HG03097 (cell line): Measurements from ENCODE around the gene RNASE7.

ENCODE experiments used
- ATAC-seq: cut with Tn5 transposase; IDR thresholded peaks from one replicate; pipeline ENCODE4 v1.9.1; 2021; ENCODE audit not compliant: unreplicated experiment, low FRiP score

Gene RNASE7

DNA sequence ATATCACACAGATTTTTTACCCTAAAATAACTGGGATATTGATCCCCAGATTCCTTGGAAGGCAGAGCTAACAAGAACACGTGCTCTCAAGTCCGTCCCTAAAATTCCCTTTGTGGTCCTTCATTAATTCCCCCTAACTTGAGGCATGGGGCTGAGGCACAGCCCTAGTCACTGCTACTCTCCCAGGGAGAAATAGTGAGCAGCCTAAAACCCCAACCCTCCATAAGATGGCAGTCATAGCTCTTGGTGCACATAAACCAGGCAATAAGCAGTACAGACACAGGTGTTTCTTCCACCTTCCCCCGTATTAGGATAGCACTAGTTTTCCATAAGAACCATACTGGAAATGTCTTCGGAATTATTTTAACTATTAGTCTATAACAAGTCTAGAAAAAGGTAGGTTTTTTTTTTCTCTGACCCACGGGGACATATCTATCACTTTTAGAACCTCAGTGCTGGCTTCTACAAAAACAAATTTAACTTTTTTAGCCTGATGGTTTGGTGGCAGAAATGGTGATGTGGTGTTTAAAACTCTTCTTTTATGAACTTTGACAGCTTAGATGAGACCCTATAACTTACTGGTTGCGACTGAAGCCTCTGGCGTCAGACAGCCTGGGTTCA lies 24.8 kb downstream of the RNASE7 start:
- no peak for ATAC-seq

DNA sequence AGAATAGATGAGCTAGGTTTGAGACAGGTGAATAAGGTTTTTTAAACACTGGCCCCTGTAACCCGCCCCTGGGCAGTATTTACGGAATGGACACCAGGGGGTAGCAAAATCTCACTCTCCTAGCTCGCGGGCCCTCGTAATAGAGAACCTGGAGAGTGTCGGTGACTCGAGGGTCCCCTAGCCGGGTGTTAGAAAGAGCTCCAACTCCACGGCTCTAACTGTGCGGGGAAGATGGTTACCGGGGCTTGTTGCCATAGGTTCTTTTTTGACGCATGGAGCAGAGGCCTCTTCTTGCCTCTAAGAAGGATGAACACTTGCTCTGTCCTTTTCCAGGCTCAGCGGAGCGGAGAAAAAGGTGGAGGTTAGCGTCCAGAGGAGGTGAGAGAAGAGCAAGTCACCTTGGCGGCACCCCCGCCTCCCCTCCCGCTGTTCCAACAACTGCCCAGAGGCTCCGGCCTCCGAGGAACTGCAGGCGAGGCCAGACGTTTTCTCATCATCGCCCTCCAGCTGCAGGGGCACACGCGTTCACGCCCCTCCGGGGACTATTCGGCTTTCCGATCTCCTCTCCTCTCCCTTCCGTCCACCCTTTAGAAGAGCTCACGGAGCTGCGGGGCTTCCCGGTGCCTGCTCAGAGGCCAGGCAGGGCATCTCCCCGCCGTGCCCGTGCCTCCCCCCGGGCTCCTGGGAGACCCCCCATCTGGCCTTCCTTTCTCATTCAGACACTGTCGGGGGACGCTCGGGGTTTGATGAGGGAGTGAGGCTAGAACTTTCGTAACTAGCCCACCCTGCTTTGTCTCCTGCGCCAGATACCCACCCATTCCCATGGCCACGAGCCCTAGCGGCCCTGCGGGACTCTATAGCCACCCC lies 26.6 kb downstream of the RNASE7 start:
- ATAC-seq, result no peak

DNA sequence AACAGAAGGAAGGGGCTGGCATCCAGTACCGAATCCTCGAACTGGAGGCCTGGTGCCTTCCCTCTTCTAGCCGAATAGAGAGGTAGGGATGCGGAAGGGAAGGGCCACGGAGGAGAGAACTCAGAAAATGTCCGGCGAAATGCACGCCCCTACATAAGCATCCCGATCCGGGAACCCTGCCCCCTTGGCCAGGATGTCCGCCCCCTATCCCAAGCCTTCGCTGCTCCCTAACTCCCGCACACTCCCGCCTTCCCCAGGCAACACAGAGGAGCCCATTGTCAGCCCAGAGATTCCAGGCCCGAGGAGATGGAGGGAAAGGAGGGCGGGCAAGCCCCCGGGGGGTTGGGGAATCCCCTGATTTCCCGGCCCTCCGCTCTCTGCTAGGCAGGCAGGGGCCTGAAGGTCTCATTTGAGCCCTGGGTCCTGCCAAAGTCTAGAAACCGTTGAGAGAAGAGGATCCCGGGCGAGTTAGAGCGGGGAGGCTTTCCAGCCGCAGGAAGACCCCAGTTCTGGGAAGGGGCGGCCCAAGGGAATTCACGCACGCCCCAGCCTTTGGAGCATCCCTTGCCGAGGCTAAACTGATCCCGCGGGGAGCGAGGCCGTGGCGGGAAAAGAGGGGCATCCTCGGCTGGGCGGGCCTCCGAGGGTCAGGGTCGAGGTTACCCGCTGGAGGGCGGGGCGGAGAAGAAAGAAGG lies 27.4 kb downstream of the RNASE7 start:
- ATAC-seq, result no peak

- ATAC-seq, result no peak
Observed at GRCh38 chr14:21070083-21070609, 28.0 kb downstream of the RNASE7 start, which contains the start of gene ARHGEF40. TSS of gene ARHGEF40 (plus strand) at chr14:21070304. CDS start at chr14:21070397, 93 bp downstream.

DNA sequence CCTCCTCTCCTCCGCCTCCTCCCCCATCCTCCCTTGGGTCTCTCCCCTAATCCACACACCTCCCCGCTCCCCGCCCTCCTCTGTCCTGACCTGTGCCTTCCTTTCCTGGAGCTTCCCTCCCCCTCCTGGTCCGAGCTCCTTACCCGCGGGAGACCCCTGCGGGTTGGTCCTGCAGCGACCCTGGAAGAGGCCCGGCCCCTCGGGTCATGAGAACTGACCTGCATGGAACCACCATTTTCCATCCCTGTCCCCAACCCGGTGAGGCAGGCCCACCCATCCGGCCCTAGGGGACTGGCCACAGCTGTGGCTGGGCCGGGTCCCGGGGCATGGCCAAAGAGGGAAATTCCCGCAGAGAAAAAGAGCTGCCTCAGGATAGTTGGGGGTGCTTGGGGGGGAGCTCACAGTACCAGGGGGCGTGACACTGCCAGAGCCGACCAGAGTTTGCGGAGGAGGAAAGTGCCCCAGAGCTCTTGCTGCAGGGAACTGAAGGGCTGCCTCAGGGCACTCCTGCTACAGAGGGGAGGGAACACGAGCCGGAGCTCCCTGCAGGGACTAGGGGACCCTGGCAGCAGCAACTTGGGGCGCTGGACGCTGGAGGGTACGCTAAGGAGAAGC lies 28.6 kb downstream of the RNASE7 start:
- ATAC-seq, result no peak

- ATAC-seq, result peak; percentile 58
Observed at GRCh38 chr14:21071225-21072030, 29.3 kb downstream of the RNASE7 start.

DNA sequence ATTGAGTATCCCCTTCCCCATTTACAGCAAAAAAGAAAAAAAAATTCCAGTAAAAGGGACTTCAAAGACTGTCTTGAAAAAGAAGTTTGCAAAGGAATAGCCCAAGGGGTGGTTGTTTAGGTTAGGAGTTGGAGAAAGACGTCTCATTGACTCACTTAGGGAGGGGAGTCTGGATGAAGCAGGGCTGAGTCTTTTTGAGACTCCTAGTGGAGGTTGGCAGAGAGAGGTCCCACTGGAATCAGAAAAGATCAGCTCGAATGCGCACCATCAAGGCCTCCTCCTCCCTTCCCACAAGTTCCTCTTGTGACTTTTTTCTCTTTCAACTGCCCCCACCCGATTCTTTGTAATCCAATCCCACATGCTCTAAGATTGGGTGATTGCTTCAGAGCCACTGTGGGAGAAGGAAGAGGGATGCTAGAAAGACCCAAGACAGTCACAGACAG lies 29.9 kb downstream of the RNASE7 start:
- no peak for ATAC-seq

- ATAC-seq, result no peak
Observed at GRCh38 chr14:21072781-21073339, 30.7 kb downstream of the RNASE7 start.

- ATAC-seq, result no peak
Observed at GRCh38 chr14:21073921-21074320, 31.8 kb downstream of the RNASE7 start.

- no peak for ATAC-seq
Observed at GRCh38 chr14:21074398-21075272, 32.5 kb downstream of the RNASE7 start.

GRCh38 chr14:21075719-21076437 lies 33.7 kb downstream of the RNASE7 start:
- ATAC-seq, result no peak

GRCh38 chr14:21077672-21078071 lies 35.5 kb downstream of the RNASE7 start:
- ATAC-seq, result no peak

- no peak for ATAC-seq
Observed at GRCh38 chr14:21078287-21078686, 36.1 kb downstream of the RNASE7 start.

- no peak for ATAC-seq
Observed at GRCh38 chr14:21078726-21079125, 36.6 kb downstream of the RNASE7 start.

GRCh38 chr14:21081521-21082142 lies 39.5 kb downstream of the RNASE7 start:
- ATAC-seq, result no peak

- ATAC-seq, result no peak
Observed at GRCh38 chr14:21083565-21084325, 41.6 kb downstream of the RNASE7 start.

DNA sequence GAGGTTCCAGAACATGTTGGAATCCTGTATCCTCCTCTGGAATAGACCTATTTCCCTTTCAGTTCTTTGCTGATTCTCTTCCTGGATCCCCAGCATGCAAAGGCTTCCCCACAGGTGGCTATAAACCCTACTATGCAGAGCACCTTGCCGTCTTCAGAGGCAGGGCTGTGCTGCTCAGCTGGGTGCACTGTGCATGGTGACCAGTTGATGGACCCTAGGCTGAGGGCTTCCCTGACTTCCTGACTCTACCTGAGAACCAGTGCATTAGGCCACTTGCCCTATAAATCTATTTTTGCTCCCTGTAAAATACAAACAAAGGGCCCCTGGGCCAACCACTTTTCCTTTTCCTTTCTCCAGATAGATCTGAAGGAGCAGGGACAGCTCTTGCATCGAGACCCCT lies 42.2 kb downstream of the RNASE7 start:
- ATAC-seq, result no peak
